Endothelial cell of umbilical vein (primary cell): Measurements from ENCODE around the gene FANK1. TPM values are rescaled to one million over a fixed set of nuclear protein-coding genes. Genes with fewer than 3 reads are reported as not detected.
"Not testable (repeated sequence)": the region's sequence is repeated elsewhere in the genome, so short reads cannot be mapped to it uniquely, and the experiment has no call there.

Experiments
- BruUV-seq: library from RNA; stranded (reverse); fragments of 400-500 nt; replicated peaks from 2 replicates; lab custom pipeline; 2021; lab: Mats Ljungman, UMichigan
- CTCF ChIA-PET: fragments of 300-600, 350-600 bp; sonication (Branson Sonifier 250); formaldehyde crosslinking; loops from one replicate; lab custom pipeline; 2021; ENCODE audit warnings: antibody characterized with exemption, inconsistent platforms; lab: Charles Lee
- POLR2A ChIA-PET: fragments of 300-600, 350-600 bp; sonication (Branson Sonifier 250); formaldehyde crosslinking; loops from one replicate; lab custom pipeline; 2021; ENCODE audit warnings: antibody characterized with exemption, inconsistent platforms; lab: Charles Lee
- DNase-seq: peaks from one replicate; pipeline ENCODE4 v3.0.0-alpha.2; 2011; ENCODE audit warnings: low read depth, low spot score
- FAIRE-seq: peaks from 2 replicates; lab custom pipeline; 2011; peaks lifted over from hg19 to GRCh38; lab: Jason Lieb, UNC
- H2AFZ ChIP-seq: 2 replicates; pipeline ENCODE4 v1.6.0; 2012; ENCODE audit warnings: low read depth, low read length, control low read depth, inconsistent platforms
- H3K27ac ChIP-seq: 2 replicates; pipeline ENCODE4 v1.5.1; 2011; ENCODE audit warnings: low read depth, mild to moderate bottlenecking, control low read depth, low read length, moderate library complexity; ENCODE audit not compliant: insufficient read depth
- H3K27me3 ChIP-seq, 2 experiments: 2 replicates each; pipeline versions ENCODE4 v1.6.0 to v1.6.1; 2011; ENCODE audit warnings: low read length in 2 of 2, mixed read lengths in 1 of 2; ENCODE audit not compliant: control insufficient read depth in 2 of 2, insufficient read depth in 2 of 2
- H3K36me3 ChIP-seq, 2 experiments: 2 replicates in 1 of 2; 3 replicates in 1 of 2; pipeline ENCODE4 v1.5.1; 2011; ENCODE audit warnings: low read length in 2 of 2, mild to moderate bottlenecking in 1 of 2, moderate library complexity in 1 of 2; ENCODE audit not compliant: control insufficient read depth in 2 of 2, insufficient read depth in 2 of 2; ENCODE audit errors: extremely low read depth in 1 of 2
- H3K4me1 ChIP-seq: 3 replicates; pipeline ENCODE4 v1.5.1; 2011; ENCODE audit warnings: mild to moderate bottlenecking, low read length; ENCODE audit not compliant: control insufficient read depth, insufficient read depth; ENCODE audit errors: extremely low read depth
- H3K4me2 ChIP-seq: 2 replicates; pipeline ENCODE4 v1.6.1; 2011; ENCODE audit warnings: low read length, control low read depth, mixed read lengths; ENCODE audit not compliant: insufficient read depth
- H3K4me3 ChIP-seq, 3 experiments: fragments of 200-600 bp in 1 of 3; sonication (generic), shearing (Covaris generic) in 1 of 3; replicated peaks in 1 of 3; 2 replicates each; pipeline ENCODE4 v1.5.1; 2011 to 2016; ENCODE audit warnings: control low read depth in 3 of 3, low read length in 3 of 3, mild to moderate bottlenecking in 2 of 3, inconsistent platforms in 1 of 3, low read depth in 1 of 3, moderate library complexity in 1 of 3; ENCODE audit not compliant: insufficient read depth in 1 of 3
- H3K79me2 ChIP-seq: 2 replicates; pipeline ENCODE4 v1.6.0; 2012; ENCODE audit warnings: low read length, inconsistent platforms; ENCODE audit not compliant: control insufficient read depth, insufficient read depth
- H3K9ac ChIP-seq: replicated peaks from 2 replicates; pipeline ENCODE3; 2011; ENCODE audit warnings: low read length, control low read depth; ENCODE audit not compliant: insufficient read depth; ENCODE audit errors: extremely low read depth
- H3K9me1 ChIP-seq: replicated peaks from 3 replicates; pipeline ENCODE4 v1.6.0; 2011; ENCODE audit warnings: mild to moderate bottlenecking, low read length; ENCODE audit not compliant: control insufficient read depth, insufficient read depth; ENCODE audit errors: extremely low read depth
- H3K9me3 ChIP-seq: replicated peaks from 2 replicates; pipeline ENCODE4 v1.5.1; 2012; ENCODE audit warnings: low read length, inconsistent platforms; ENCODE audit not compliant: control insufficient read depth, insufficient read depth
- H4K20me1 ChIP-seq: replicated peaks from 2 replicates; pipeline ENCODE3; 2011; ENCODE audit warnings: mild to moderate bottlenecking, low read length; ENCODE audit not compliant: control insufficient read depth, insufficient read depth; ENCODE audit errors: extremely low read depth
- FOS ChIP-seq: IDR thresholded peaks from 2 replicates; pipeline ENCODE4 v1.6.1; 2011; ENCODE audit warnings: mild to moderate bottlenecking, low read length, moderate library complexity, borderline replicate concordance; ENCODE audit not compliant: insufficient read depth
- POLR2AphosphoS5 ChIP-seq: IDR thresholded peaks from 2 replicates; pipeline ENCODE4 v1.6.1; 2012; ENCODE audit warnings: low read depth, mild to moderate bottlenecking, control low read depth, low read length, moderate library complexity; ENCODE audit not compliant: insufficient read depth
- dilution Hi-C: fragments of 300-500 bp; cut with MboI; formaldehyde crosslinking; loops from one replicate; pipeline ENCODE4 v1.15.0; 2019; ENCODE audit warnings: low sequenced_read_pairs; ENCODE audit not compliant: extremely low pct_ligation_motif_present
- intact Hi-C: fragments of 100-400 bp; cut with micrococcal nuclease; formaldehyde crosslinking; loops from one replicate; pipeline ENCODE4 v1.10.0; 2022
- polyA plus RNA-seq, 4 experiments: library from polyadenylated mRNA; depleted of rRNA in 3 of 4; stranded (reverse) in 3 of 4; unstranded in 1 of 4; fragments of >200 nt; gene quantifications; 2 replicates each; pipeline versions ENCODE4 v1.2.1 to v1.2.3, GENCODE V29; 2011 to 2012; ENCODE audit warnings: missing spikeins in 1 of 4
- total RNA-seq: library from RNA; stranded (reverse); gene quantifications from 2 replicates; pipeline ENCODE4 v1.2.3, GENCODE V29; 2021
- TF ChIP-seq, protein P1 (sequence below): IDR thresholded peaks from 2 replicates; pipeline ENCODE4 v1.6.1; 2011; ENCODE audit not compliant: insufficient read depth, insufficient read length

FANK1 gene
- total and polyA plus RNA-seq, 2 donors (not counting 3 experiments of a cell fraction or from before 2014, with no cell fraction given) = 1.6 to 1.9 TPM

DNA sequence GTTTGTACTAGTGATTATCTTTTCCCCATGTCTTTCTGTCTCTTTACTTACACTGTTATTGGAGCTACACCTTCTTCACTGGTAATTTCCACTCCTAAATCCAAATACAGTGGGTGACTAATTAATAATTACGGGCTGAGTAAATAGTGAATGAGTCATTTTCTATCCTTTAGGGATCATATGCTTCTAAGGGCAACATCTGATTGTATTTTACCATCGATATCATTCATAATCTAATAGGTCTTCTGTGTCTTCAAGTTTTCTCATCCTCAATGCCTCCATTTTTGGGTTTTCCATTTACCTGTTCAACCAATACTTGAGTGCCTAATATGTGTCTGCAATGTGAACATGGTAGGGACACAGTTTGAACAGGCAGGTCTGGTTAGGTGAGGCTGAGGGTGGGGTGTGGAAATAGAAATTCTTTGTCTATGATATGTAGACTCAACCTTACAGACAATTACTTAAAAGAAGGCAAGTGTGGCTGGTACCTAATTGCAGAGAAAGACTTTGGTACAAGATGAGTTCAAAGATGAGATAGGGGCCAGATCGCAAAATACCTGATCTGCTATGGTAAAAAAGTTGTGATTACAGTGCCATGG is 9.4 kb upstream of the FANK1 start:
- H3K4me2 ChIP-seq = no peak overlapping the region
- no peaks in the 10 kb centered on the region for H3K9me3 ChIP-seq
- H3K9me1 ChIP-seq = no peaks in the 10 kb centered on the region
- intact Hi-C loops (no loop called here), dilution Hi-C loops (no loop called here)
- TF ChIP-seq, protein P1, sequence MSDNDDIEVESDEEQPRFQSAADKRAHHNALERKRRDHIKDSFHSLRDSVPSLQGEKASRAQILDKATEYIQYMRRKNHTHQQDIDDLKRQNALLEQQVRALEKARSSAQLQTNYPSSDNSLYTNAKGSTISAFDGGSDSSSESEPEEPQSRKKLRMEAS = no peak
- TF ChIP-seq FOS = peak; percentile 16
- no peak for TF ChIP-seq POLR2AphosphoS5
- H2AFZ ChIP-seq = no peak overlapping the region
- no peaks in the 10 kb centered on the region for H4K20me1 ChIP-seq
- peaks cover 2% of the 10 kb centered on the region for H3K79me2 ChIP-seq
- no peak overlapping the region for H3K4me3 ChIP-seq
- H3K4me1 ChIP-seq = no peaks in the 10 kb centered on the region
- ChIA-PET CTCF (no interaction called here), POLR2A (no interaction called here)
- no peaks in the 10 kb centered on the region for H3K36me3 ChIP-seq
- no peak for FAIRE-seq
- no peaks in the 10 kb centered on the region for H3K27me3 ChIP-seq
- no peak overlapping the region for H3K27ac ChIP-seq
- H3K9ac ChIP-seq = no peak overlapping the region
- no TSS peak for BruUV-seq
- DNase-seq = no peak

DNA sequence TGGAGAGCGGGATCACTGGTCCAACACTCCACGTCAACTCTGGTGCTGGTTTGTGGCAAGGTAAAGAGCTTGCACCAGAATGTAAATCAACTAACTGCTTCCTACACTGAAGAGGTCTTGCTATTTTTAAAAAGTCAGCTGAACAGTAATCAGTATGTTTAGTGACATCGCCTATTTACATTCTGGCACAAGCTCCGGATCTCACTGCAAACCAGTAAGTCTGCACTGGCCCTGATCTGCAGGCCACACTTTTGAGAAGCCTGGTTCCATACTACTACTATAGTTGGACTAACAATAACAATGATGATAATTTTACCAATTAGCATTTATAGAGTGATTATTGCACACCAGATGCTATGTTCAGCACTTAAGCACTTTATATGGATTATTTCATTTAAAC is 6.9 kb upstream of the FANK1 start:
- H3K27ac ChIP-seq, BruUV-seq: not testable (repeated sequence)

DNA sequence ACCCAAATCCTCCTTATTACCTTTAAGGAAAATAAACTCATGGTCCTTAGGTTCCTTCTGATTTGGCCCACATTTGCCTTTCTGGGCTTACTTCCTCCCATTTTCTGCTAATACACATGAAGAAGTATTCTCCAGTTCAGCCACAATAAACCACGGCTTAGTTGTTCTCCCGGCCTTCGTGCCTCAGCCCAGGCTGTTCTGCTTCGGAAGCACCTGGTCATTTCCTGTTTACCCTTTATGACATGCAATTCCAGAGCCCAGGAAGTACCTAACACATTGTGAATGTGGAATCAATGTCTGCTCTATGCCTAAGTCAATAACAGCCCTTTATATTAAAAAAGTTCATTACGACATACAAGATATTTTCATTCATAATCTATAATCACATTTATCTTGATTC is 4.0 kb upstream of the FANK1 start:
- H3K36me3 ChIP-seq, H3K9ac ChIP-seq, H3K4me1 ChIP-seq, dilution Hi-C loops, H3K4me3 ChIP-seq, POLR2A ChIA-PET, H4K20me1 ChIP-seq, H2AFZ ChIP-seq, FAIRE-seq, H3K4me2 ChIP-seq, H3K9me3 ChIP-seq, BruUV-seq, H3K27me3 ChIP-seq, H3K9me1 ChIP-seq: not testable (repeated sequence)
- intact Hi-C loops = loop anchor here (10.0 kb wide), 1 partner anchor 152 kb away; no protein-coding TSS in a partner anchor
- Histone ChIP-seq H3K79me2 (peaks cover 13% of the 10 kb centered on the region), H3K27ac (peak overlapping the region; percentile 23)
- CTCF ChIA-PET = interaction anchor here (1.6 kb wide), 1 partner anchor 10 kb away, joined by 4 read pairs; no protein-coding TSS in a partner anchor
- DNase-seq = peak; percentile 15

More for the DNA sequence above, 6.9 kb upstream of the FANK1 start:
- H3K4me3 ChIP-seq, H2AFZ ChIP-seq, H3K9me1 ChIP-seq, H3K36me3 ChIP-seq, H4K20me1 ChIP-seq, intact Hi-C loops, H3K9me3 ChIP-seq, H3K27me3 ChIP-seq, DNase-seq, CTCF ChIA-PET, FAIRE-seq, H3K9ac ChIP-seq, dilution Hi-C loops, POLR2A ChIA-PET, H3K4me1 ChIP-seq, H3K4me2 ChIP-seq: not testable (repeated sequence)
- H3K79me2 ChIP-seq = peaks cover 10% of the 10 kb centered on the region
